OCI-LY3 (cell line): ENCODE measurements around the gene SPRR2D.

ENCODE experiments used
- CTCF ChIP-seq: fragments of 200-600, 300-600 bp; sonication (generic); IDR thresholded peaks from 2 replicates; pipeline ENCODE4 v1.5.1; 2014; ENCODE audit warnings: antibody characterized with exemption, low read length, low read depth
- EZH2phosphoT487 ChIP-seq: fragments of 200-600 bp; shearing (Covaris generic); IDR thresholded peaks from 2 replicates; pipeline ENCODE4 v1.6.1; 2018; ENCODE audit warnings: antibody characterized with exemption, mixed run types, low read depth

DNA sequence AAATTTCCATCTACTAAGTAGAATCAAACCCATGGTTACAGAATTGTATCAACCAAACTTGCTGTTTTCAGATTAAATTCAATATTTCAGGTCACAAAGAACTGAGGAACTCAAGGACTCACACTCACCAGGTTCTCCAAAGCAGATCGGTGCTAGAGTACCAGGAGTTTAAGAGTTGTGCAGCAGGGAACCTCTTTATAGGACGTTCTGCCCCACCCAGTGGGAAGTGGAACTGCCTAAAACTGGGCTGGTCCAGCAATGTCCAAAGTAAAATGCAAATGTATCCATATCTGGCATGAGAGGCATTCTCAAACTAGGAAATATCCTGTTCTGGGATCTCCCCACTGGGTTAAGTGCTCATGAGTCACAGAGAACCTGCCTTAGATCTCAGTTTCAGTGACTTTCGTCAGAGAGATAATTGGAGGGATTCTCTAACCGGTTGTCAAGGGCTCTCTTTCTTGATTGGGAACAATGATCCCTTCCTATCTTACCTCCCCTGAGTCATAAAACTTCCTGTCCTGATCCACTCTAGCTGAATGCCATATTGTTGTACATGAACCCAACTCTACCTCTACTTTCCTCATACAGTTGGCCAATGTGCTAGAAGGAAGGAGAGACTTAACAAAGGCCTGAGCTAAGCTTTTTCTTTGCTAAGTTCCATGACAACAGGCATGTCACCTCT, at the start of gene SPRR2D:
- no peak for TF ChIP-seq CTCF
- TF ChIP-seq EZH2phosphoT487: no peak
